GM18909 (cell line): ENCODE measurements around the gene SLC35F5.
"Not testable (repeated sequence)": the region's sequence is repeated elsewhere in the genome, so short reads cannot be mapped to it uniquely, and the experiment has no call there.

Experiments
- ATAC-seq: cut with Tn5 transposase; IDR thresholded peaks from one replicate; pipeline ENCODE4 v1.9.1; 2021; ENCODE audit warnings: mild to moderate bottlenecking; ENCODE audit not compliant: unreplicated experiment, poor library complexity

Gene SLC35F5

DNA sequence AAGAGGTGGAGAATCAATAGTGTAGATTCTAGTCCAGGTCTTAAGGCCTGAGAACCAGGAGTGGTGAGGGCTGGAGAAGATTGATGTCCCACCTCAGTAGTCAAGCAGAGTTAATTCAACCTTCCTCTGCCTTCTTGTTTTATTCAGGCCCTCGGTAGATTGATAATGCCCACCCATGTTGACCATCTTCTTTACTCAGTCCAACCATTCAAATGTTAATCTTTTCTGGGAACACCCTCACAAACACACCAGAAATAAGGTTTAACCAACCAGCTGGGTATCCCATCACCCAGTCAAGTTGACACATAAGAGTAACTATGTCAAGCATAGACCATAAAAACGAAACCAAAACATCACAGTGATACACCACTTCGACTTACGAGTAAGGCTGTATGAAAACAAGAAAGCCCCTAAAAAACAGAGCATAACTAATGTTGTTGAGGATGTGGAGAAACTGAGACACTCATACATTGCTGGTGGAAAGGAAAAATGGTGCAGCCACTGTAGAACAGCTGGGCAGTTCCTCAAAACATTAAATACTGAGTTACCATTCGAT lies 57.5 kb downstream of the SLC35F5 start:
- ATAC-seq: peak; percentile 66

DNA sequence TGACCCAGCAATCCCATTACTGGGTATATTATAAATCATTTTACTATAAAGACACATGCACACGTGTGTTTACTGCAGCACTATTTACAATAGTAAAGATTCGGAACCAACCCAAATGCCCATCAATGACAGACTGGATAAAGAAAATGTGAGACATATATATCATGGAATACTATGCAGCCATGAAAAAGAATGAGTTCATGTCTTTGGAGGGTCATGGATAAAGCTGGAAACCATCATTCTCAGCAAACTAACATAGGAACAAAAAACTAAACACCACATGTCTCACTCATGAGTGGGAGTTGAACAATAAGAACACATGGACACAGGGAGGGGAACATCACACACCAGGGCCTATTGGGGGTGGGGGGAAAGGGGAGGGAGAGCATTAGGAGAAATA lies 58.2 kb downstream of the SLC35F5 start:
- ATAC-seq: not testable (repeated sequence)

- ATAC-seq: no peak
These were observed 58.9 kb downstream of the SLC35F5 start for GRCh38 chr2:113697516-113697915.

- ATAC-seq: no peak
These were observed 62.0 kb downstream of the SLC35F5 start for GRCh38 chr2:113694438-113694837.

GRCh38 chr2:113692698-113693428 lies 63.6 kb downstream of the SLC35F5 start:
- ATAC-seq: peak; percentile 81

GRCh38 chr2:113690871-113691270 lies 65.6 kb downstream of the SLC35F5 start:
- not testable (repeated sequence) for ATAC-seq

GRCh38 chr2:113686537-113686936 lies 69.9 kb downstream of the SLC35F5 start:
- no peak for ATAC-seq

- no peak for ATAC-seq
These were observed 71.0 kb downstream of the SLC35F5 start for GRCh38 chr2:113685471-113685870.

- ATAC-seq: no peak
These were observed 77.0 kb downstream of the SLC35F5 start for GRCh38 chr2:113679457-113679856.

- no peak for ATAC-seq
These were observed 79.1 kb downstream of the SLC35F5 start for GRCh38 chr2:113677330-113677729.

DNA sequence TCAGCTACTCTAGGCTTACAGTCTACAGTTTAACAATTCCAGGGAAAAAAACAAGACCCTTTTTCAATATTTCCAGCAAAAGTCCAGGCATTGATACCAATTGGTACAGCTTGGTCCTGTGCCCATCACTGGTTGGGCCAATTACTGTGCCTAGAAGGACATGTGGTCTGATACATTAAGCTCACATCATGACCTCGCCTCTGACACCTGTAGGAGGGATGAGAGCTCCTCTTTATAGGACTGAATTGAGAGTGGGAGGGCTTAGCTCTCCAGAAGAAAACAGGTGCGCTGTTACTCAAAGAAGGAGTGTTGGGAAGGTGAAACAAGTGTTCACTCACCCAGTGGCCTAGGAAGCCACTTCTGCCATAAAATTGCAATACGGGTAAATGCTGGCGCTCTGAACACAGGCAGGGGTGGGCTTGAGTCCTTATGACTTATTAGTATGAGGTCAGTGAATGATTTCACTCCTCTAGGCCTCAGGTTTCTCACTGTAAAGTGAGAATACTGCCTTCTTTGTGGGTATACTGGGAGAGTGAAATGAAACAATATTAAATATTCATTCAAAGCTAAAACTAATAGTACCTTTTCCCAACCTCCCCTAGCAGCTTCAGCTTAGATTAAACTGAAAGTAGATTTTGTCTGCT lies 79.7 kb downstream of the SLC35F5 start:
- ATAC-seq: no peak

DNA sequence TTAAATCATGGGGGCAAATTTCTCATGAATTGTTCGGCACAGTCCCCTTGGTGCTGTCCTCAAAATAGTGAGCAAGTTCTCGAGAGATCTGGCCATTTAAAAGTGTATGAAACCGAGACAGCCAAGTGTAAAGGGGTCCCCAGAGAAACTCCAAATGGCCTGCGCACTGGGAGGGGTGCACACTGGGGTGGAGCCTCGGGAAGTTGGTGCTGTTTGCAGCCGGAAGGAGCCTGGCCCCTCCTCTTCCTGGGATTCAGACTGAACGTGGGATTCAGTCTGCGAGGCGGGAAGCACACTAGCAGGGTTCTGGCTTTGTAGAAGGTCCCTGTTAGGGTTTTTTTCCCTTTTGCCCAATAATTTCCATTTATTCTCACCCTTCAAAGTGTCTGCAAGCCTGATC lies 80.6 kb downstream of the SLC35F5 start:
- ATAC-seq: no peak

- ATAC-seq: no peak
These were observed 84.0 kb downstream of the SLC35F5 start for GRCh38 chr2:113672326-113672932.

DNA sequence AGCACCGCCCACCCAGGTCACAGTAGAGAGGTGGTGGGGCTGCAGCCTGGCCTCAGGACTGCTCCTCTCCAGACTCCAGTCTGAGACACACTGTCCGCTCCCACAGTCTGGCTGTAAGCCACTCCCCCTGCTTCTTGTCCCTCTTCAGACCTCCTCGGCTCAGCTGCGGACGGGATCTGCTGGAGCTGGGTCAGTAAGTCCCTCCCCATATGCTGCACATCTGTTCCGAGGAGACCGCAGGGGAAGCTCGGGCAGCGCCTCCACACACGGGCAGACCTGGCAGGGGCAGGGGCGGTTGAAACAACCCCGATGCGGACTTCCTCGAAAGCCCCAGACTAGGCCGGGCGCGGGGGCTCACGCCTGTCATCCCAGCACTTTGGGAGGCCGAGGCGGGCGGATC lies 87.4 kb downstream of the SLC35F5 start:
- ATAC-seq: not testable (repeated sequence)

DNA sequence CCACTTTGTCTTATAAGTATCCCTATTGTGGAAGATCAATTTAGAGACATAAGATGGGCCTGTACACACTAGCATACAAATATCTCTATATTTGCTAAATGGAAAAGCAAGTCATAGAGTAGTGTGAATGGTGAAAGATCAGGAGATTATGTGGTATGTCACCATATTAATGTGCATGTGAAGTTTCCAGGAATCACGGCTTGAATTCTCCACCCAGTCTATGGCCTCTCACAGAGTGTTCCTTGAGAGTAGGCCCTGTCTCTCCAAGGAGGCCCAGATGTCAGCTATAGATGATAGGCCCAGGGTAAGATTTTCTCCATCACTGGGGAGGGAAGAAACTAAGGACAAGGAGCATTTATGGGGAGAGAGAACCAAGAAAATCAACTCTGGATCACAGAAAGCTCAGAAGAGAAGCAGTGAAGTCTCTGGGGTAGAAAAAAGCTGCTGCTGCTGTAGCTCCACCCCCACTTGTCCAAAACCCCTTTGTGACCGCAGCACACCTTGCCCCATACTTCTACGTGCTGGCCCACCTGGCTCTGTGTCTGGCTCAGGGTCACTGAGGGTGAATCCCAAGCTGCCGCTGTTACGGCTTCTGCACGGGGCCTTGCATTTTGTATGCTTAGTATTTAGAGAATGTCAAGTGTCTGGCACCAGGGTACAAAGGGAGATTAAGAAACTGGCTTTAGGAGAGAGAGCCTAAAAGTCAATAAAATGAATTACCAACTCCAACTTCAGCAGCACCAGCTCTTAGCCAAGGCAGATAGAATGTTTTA lies 91.5 kb downstream of the SLC35F5 start:
- ATAC-seq: not testable (repeated sequence)

DNA sequence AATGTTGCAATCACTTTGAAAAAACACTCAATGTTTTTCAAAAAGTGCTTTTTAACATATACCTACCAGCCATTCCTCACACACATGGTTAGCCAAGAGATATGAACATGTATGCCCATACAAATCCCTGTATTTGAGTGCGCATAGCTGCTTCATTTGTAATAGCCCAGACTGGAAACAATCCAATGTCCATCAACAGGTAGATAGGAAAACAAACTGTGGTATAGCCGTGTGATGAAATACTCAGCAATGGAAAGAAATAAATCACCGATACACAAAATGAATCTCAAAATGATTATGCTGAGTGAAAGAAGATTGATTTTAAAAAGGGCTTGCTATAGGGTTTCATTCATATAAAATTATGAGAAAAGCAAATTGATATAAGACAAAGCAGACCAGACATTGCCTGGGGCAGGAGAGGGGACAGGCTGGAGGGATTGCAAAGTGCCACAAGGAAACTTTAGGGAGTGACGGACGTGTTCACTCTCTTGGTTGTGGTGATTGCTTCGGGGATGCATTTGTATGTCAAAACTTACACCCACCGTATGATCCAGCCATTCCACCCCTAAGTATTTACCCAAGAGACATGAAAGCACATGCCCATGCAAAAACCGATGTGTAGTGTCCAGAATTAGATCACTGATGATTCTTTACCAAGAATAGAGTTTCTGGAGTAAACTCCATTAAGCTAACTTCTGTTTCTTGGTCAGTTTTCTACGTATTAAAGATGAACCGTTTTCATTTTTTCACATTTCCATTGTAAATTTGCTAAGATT lies 93.0 kb downstream of the SLC35F5 start:
- ATAC-seq: not testable (repeated sequence)
